Activated T-cell treated with anti-CD3 and anti-CD28 coated beads for 24 hours (primary cell): Measurements from ENCODE around the gene MRTFA.
"Not testable (repeated sequence)": the region's sequence is repeated elsewhere in the genome, so short reads cannot be mapped to it uniquely, and the experiment has no call there.

ENCODE experiments used
- DNase-seq: peaks from one replicate; pipeline ENCODE4 v3.0.0-alpha.2; 2020; ENCODE audit warnings: low read depth

The MRTFA gene

DNA sequence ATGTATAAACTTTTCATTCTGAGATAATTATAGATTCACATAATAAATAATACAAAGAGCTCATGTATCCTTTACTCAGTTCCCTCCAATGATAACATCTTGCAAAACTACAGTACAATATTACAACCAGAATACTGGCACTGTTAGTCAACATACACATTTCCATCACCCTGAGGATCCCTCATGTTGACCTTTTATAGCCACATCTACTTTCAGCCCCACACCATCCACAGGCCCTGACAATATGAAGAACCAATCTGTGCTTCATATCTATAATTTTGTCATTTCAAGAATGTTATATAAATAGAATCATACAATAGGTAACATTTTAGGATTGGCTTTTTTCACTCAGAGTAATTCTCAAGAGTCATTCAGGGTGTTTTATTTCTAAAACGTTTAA lies 115.5 kb downstream of the MRTFA start:
- DNase-seq: no peak

- DNase-seq: no peak
Observed at GRCh38 chr22:40520562-40520961, 116.0 kb downstream of the MRTFA start.

GRCh38 chr22:40519948-40520331 lies 116.6 kb downstream of the MRTFA start:
- no peak for DNase-seq

- no peak for DNase-seq
Observed at GRCh38 chr22:40519284-40519947, 117.1 kb downstream of the MRTFA start.

GRCh38 chr22:40518840-40519239 lies 117.7 kb downstream of the MRTFA start:
- no peak for DNase-seq

DNA sequence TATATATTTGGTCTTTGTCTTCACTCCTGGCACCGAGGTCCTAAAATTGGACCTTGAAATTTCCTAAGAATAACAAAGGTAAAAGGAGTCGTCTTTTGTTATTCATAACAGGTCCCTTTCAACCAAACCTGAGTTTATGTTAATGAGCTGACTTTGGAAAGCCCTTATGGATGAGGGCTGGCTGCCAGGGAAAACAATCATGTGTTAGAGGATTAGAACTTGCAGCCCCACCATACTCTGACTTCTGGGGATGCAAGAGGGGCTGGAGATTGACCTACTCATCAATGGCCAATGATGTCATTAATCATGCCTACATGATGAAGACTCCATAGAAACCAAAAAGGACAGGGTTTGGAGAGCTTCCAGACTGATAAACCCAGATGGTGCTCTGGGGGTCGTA lies 118.9 kb downstream of the MRTFA start:
- DNase-seq: no peak

GRCh38 chr22:40516416-40516815 lies 120.1 kb downstream of the MRTFA start:
- DNase-seq: no peak

GRCh38 chr22:40512426-40513136 lies 123.9 kb downstream of the MRTFA start:
- DNase-seq: no peak

DNA sequence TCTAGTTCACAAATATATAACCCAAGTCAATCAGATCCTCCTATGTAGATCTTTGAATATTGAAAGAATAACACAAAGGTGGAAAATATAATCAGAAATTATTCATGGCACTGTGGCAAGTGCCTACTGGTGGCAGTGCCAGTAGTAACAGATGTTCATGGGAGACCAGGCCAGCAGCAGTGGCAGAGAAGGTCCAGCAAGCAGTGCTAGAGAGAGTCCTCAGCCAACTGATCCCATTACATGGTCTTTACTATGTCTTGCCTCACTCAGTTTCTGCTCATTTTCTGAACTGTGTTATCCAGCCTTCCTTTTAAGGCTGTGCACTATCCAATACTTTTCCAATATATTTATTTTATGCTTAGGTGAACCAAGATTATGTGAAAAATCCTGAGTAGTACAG lies 124.9 kb downstream of the MRTFA start:
- no peak for DNase-seq

DNA sequence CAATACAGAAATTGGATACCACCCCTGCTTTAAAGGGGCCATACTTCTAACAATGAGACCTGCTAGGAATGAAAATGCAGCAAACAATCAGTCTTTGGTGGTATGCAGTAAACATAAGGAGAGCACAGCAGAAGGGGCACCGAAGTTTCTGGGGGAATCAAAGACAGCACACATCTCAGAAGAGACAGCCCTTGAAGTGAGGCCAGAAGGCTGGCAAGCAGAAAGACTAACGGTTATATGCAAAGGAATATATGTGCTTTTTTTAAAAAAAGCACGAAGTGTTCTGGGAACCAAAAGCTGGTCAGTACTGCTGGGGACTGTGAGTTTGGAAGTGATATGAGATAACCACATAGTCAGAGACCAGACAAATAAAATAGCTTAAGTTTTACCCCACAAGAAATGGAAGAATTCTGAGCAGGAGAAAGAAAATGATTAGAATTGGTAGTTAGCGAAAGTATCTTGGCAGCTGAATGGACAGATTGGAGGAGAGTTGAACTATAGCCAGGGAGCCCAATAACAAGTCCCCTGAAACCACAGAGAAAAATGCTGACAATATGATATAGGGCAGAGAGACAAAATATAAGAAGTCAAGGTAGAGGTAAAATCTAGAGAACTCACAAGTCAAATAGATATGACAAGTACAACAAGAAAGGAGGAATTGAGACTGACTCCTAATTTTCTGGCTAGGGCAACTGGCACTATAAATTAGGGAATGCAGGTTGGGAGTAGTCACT lies 125.7 kb downstream of the MRTFA start:
- no peak for DNase-seq

DNA sequence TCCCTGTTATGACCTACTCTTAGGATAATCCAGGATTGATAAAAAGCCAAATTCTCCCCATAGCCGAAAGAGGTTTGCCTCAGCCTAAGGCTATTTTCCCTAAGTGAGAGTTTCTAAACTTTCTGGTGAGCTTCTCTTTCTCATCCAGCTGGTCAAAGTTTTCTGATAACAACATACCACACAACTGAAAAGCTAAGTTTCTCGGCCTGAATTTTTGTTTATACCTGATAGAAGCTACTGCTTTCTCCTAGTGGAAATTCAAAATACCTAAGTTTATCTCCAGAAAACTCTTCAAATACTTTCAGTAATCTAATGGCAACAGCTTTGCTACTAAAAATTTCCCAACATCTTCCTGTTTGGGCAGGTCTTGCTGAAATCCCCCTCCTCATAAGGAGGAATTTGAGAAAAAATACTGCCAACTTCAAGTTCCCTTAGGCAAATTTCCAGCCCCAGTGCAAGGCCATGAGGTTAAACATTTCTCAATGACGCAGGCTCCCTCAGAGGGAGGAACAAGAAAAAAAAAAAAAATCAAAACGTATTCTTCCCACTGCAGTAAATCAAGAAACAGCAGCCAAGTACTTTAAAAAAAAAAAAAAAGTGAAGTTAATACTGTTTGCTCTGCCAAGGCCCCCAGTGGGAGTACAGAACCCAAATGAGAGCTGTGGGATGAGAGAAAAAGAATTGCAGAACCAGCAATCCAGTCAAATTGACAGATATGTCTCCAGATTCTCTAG lies 127.0 kb downstream of the MRTFA start:
- DNase-seq: no peak

- DNase-seq: not testable (repeated sequence)
Observed at GRCh38 chr22:40508046-40508445, 128.5 kb downstream of the MRTFA start.

DNA sequence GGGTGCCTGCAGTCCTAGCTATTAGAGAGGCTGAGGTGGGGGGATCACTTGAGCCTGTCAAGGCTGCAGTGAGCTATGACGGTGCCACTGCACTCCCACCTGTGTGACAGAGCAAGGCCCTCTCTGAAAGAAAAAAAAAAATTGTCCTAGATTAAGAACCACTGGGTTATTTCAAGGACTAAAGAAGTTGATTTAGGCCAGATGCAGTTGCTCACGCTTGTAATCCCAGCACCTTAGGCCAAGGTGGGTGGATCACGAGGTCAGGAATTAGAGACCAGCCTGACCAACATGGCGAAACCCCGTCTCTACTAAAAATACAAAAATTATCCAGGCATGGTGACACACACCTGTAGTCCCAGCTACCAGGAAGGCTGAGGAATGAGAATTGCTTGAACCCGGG lies 129.0 kb downstream of the MRTFA start:
- DNase-seq: no peak

GRCh38 chr22:40506762-40507161 lies 129.8 kb downstream of the MRTFA start:
- no peak for DNase-seq

DNA sequence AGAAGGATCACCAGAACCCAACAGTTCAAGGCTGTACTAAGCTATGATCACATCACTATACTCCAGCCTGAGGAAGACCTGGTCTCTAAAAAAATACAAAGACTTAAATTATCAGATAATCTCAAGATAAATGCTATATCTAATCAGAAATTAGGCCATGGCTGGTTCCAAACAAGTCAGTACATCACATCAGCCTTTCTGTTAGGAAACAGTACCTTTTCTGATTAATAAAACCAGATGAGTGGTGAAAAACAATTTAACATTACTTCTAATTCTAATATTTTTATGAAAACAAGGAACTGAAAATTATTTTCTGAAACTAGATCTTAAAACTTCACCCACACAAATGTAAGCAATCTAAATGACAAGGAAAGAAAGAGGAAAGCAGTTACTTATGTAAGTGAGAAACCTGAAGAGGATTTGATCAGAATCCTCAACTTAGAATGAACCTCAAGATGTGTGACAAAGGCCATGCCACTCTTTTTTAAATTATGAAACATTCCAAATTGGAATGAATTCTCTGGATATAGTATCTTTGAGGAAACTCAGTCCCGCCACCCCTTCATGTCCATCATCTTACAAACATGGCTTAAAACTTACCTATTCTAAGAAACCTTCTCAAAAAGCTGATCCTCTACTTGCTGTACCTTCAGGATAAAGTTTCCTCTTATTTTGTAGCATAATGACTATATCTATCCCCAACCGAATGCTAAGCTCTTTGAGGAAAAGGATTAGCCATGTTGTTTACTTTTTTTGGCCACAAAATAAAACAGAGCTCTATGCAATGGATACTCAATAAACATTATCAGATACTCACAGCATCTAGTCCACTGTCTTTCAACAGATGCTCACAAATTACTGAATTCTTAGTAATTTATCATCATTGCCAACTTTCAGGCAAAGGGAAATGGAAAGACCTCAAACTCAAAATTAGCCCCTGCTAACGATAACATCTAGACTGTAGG lies 132.0 kb downstream of the MRTFA start:
- DNase-seq: no peak

DNA sequence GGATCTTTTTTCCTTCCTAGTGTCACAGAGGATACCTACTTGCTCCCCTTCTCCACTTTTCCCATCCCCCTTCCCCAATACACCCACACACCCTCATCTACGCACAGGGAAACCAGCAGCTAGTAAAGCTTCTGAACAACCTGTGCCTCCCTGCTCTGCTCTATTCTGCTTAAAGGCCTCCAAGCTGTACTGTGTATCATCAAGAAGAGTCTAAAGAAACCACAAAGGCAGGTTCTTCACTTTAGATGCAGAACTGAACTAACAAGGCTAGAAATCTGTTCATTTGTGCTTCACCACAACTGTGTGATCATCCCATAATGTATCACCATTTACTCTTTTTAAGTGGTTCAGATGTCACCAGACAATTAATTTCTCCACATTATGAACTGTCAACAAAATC lies 133.6 kb downstream of the MRTFA start:
- no peak for DNase-seq

DNA sequence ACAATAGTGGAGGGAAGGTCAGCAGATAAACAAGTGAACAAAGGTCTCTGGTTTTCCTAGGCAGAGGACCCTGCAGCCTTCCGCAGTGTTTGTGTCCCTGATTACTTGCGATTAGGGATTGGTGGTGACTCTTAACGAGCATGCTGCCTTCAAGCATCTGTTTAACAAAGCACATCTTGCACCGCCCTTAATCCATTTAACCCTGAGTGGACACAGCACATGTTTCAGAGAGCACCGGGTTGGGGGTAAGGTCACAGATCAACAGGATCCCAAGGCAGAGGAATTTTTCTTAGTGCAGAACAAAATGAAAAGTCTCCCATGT lies 136.1 kb downstream of the MRTFA start:
- not testable (repeated sequence) for DNase-seq

- no peak for DNase-seq
Observed at GRCh38 chr22:40499209-40499623, 137.3 kb downstream of the MRTFA start.

GRCh38 chr22:40498420-40499208 lies 137.9 kb downstream of the MRTFA start:
- no peak for DNase-seq

DNA sequence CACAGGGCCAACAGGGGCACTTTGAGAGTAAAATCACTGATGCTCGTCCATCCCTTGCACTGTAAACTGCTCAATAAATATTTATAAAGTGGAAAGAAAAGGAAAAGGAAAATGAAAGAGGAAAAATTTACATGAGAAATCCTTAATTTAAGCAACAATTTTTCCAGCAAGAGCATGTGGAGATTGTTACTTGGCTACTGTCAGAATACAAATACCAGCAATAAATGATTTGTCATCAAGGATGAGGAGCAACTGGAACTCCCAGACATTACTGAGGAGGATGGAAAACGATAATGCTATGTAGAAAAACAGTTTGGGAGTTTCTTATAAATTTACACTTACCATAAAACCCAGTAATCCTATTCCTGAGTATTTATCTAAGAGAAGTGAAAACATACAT lies 143.1 kb downstream of the MRTFA start:
- DNase-seq: no peak
